Measurements from ENCODE around the gene SIRPG.
"Not testable (repeated sequence)": the region's sequence is repeated elsewhere in the genome, so short reads cannot be mapped to it uniquely, and the experiment has no call there.

Gene SIRPG

GRCh38 chr20:1657556-1658334 is at the start of gene SIRPG:
TSS of gene SIRPG (minus strand) at chr20:1657779. CDS start at chr20:1657714, 65 bp downstream.
- DNase-seq (ENCODE audit: low read depth, low spot score): no peak

GRCh38 chr20:1706887-1707286 is 49.3 kb upstream of the SIRPG start:
- not testable (repeated sequence) for DNase-seq (ENCODE audit: low read depth, low spot score)

GRCh38 chr20:1706079-1706478 is 48.5 kb upstream of the SIRPG start:
- DNase-seq (ENCODE audit: low read depth, low spot score): no peak

GRCh38 chr20:1702855-1703254 is 45.3 kb upstream of the SIRPG start:
- DNase-seq (ENCODE audit: low read depth, low spot score): no peak

- peak; percentile 30 for DNase-seq (ENCODE audit: low read depth, low spot score)
Observed at GRCh38 chr20:1702328-1702727, 44.7 kb upstream of the SIRPG start.

GRCh38 chr20:1700990-1701389 is 43.4 kb upstream of the SIRPG start:
- DNase-seq (ENCODE audit: low read depth, low spot score): no peak

- DNase-seq (ENCODE audit: low read depth, low spot score): no peak
Observed at GRCh38 chr20:1697592-1697991, 40.0 kb upstream of the SIRPG start.

GRCh38 chr20:1696521-1697209 is 39.1 kb upstream of the SIRPG start:
- no peak for DNase-seq (ENCODE audit: low read depth, low spot score)

GRCh38 chr20:1694672-1695071 is 37.1 kb upstream of the SIRPG start:
- DNase-seq (ENCODE audit: low read depth, low spot score): no peak

- no peak for DNase-seq (ENCODE audit: low read depth, low spot score)
Observed at GRCh38 chr20:1693427-1693826, 35.8 kb upstream of the SIRPG start.

- no peak for DNase-seq (ENCODE audit: low read depth, low spot score)
Observed at GRCh38 chr20:1689721-1690120, 32.1 kb upstream of the SIRPG start.

- DNase-seq (ENCODE audit: low read depth, low spot score): no peak
Observed at GRCh38 chr20:1688886-1689538, 31.4 kb upstream of the SIRPG start.

- DNase-seq (ENCODE audit: low read depth, low spot score): no peak
Observed at GRCh38 chr20:1687053-1687452, 29.5 kb upstream of the SIRPG start.

- no peak for DNase-seq (ENCODE audit: low read depth, low spot score)
Observed at GRCh38 chr20:1686151-1686748, 28.7 kb upstream of the SIRPG start.

- DNase-seq (ENCODE audit: low read depth, low spot score): no peak
Observed at GRCh38 chr20:1685304-1686052, 27.9 kb upstream of the SIRPG start.

- DNase-seq (ENCODE audit: low read depth, low spot score): no peak
Observed at GRCh38 chr20:1684872-1685271, 27.3 kb upstream of the SIRPG start.

GRCh38 chr20:1676650-1677049 is 19.1 kb upstream of the SIRPG start:
- no peak for DNase-seq (ENCODE audit: low read depth, low spot score)

GRCh38 chr20:1674990-1675780 is 17.6 kb upstream of the SIRPG start:
- DNase-seq (ENCODE audit: low read depth, low spot score): no peak

- DNase-seq (ENCODE audit: low read depth, low spot score): no peak
Observed at GRCh38 chr20:1674361-1674760, 16.8 kb upstream of the SIRPG start.

GRCh38 chr20:1673424-1673823 is 15.8 kb upstream of the SIRPG start:
- DNase-seq (ENCODE audit: low read depth, low spot score): no peak

GRCh38 chr20:1672728-1673127 is 15.1 kb upstream of the SIRPG start:
- no peak for DNase-seq (ENCODE audit: low read depth, low spot score)

Data from astrocyte of the hippocampus (primary cell).